Caco-2 (cell line): ENCODE results near the gene IGFBP7. TPM values are rescaled to one million over a fixed set of nuclear protein-coding genes. Genes with fewer than 3 reads are reported as not detected.

Experiments
- BruUV-seq: library from RNA; stranded (reverse); fragments of 400-500 nt; replicated peaks from 2 replicates; lab custom pipeline; 2021; lab: Mats Ljungman, UMichigan
- CTCF ChIA-PET: fragments of 300-600 bp; sonication (Branson Sonifier 250); formaldehyde crosslinking; loops from one replicate; lab custom pipeline; 2022; ENCODE audit warnings: antibody characterized with exemption; lab: Charles Lee
- POLR2A ChIA-PET: fragments of 300-600 bp; sonication (Branson Sonifier 250); formaldehyde crosslinking; loops from one replicate; lab custom pipeline; 2022; ENCODE audit warnings: antibody characterized with exemption; lab: Charles Lee
- DNase-seq, 2 experiments: peaks; one replicate each; pipeline versions ENCODE4 v3.0.0 to v3.0.0-alpha.2; 2020 to 2022
- H3K27me3 ChIP-seq: replicated peaks from 2 replicates; pipeline ENCODE4 v1.6.0; 2011; ENCODE audit warnings: low read length; ENCODE audit not compliant: control insufficient read depth, insufficient read depth
- H3K36me3 ChIP-seq: 2 replicates; pipeline ENCODE4 v1.5.1; 2011; ENCODE audit warnings: low read length; ENCODE audit not compliant: control insufficient read depth, insufficient read depth
- H3K4me1 ChIP-seq: fragments of 250-450 bp; sonication (Bioruptor Pico); 2 replicates; pipeline ENCODE4 v1.5.1; 2020; ENCODE audit warnings: mild to moderate bottlenecking
- H3K4me3 ChIP-seq: 2 replicates; pipeline ENCODE4 v1.5.1; 2011; ENCODE audit warnings: low read depth, mild to moderate bottlenecking, control low read depth, low read length
- H3K9me3 ChIP-seq: fragments of 250-450 bp; sonication (Bioruptor Pico); 2 replicates; pipeline ENCODE4 v1.5.1; 2020; ENCODE audit warnings: mild to moderate bottlenecking, moderate library complexity
- H3K27ac Mint-ChIP-seq: one replicate; pipeline ENCODE4 v1.8.0; 2022; ENCODE audit warnings: mixed read lengths; ENCODE audit not compliant: unreplicated experiment
- H3K27me3 Mint-ChIP-seq: one replicate; pipeline ENCODE4 v1.8.0; 2022; ENCODE audit warnings: mixed read lengths; ENCODE audit not compliant: insufficient read depth, unreplicated experiment
- H3K36me3 Mint-ChIP-seq: one replicate; pipeline ENCODE4 v1.8.0; 2022; ENCODE audit warnings: mild to moderate bottlenecking, mixed read lengths; ENCODE audit not compliant: insufficient read depth, unreplicated experiment
- H3K4me1 Mint-ChIP-seq: one replicate; pipeline ENCODE4 v1.8.0; 2022; ENCODE audit warnings: low read depth, mixed read lengths; ENCODE audit not compliant: unreplicated experiment
- H3K4me3 Mint-ChIP-seq: one replicate; pipeline ENCODE4 v1.8.0; 2022; ENCODE audit warnings: mild to moderate bottlenecking, moderate library complexity, mixed read lengths; ENCODE audit not compliant: unreplicated experiment
- H3K9me3 Mint-ChIP-seq: one replicate; pipeline ENCODE4 v1.8.0; 2022; ENCODE audit warnings: mixed read lengths; ENCODE audit not compliant: unreplicated experiment
- intact Hi-C: fragments of 100-400 bp; cut with micrococcal nuclease; formaldehyde crosslinking; loops from one replicate; pipeline ENCODE4 v1.10.0; 2022; ENCODE audit not compliant: unreplicated experiment
- total RNA-seq: library from RNA; stranded (reverse); gene quantifications from 2 replicates; pipeline ENCODE4 v1.2.3, GENCODE V29; 2022
- TF ChIP-seq, protein P1 (sequence below), 2 experiments: fragments of 200-600 bp in 1 of 2; IDR thresholded peaks; 1 replicate in 1 of 2; 2 replicates in 1 of 2; pipeline versions ENCODE4 v1.5.1 to v1.8.0; 2011 to 2022; ENCODE audit warnings: antibody characterized with exemption in 1 of 2, control low read depth in 1 of 2, inconsistent platforms in 1 of 2, low read depth in 1 of 2, low read length in 1 of 2, mild to moderate bottlenecking in 1 of 2, moderate library complexity in 1 of 2; ENCODE audit not compliant: insufficient read depth in 1 of 2, severe bottlenecking in 1 of 2, unreplicated experiment in 1 of 2

IGFBP7 gene
- total RNA-seq, 1 experiment from 2014 or later, result 40.4 TPM

DNA sequence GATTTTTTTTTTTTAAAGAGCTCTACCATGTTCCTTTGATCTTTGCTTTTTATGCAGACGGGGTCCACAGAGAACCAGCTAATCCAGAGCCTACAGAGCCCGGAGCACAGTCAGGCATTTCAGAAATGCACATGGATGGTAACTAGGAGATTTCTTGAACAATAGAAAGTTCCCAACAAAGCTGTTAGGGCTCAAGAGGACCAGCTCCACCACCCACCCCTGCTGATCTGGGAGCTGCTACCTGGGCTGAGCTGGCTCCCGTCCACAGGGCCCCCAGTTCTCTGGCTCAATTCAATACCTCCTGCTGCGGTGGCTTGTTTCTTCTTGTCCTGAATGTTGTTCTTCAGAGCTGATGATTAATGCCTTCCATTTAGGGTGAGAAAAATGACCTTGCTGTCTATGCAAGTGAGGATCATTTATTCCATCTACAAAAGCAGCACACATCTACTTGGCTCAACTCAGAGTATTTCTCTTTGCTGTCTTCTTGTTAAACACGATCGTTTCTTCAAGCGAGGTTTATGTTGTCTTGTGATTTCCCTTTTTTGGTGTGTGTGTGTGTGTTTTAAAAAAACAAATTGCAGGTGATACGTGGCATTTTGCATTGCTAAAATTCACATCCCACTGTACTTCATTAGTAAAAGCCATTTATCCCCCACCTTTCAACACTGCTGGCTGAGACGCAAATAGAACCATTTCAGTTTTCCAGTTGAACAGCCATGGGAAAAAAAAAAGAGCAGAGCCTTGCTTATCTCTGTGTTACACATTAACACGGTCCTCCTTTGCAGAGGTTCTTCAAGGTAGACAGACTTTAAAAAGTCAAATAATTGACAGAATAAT is 31.3 kb downstream of the IGFBP7 start:
- BruUV-seq, result TSS peak; percentile 67
- peaks cover 6% of the 10 kb centered on the region for H3K36me3 Mint-ChIP-seq
- POLR2A ChIA-PET, result interaction anchor here (0.6 to 1.0 kb wide), 8 partner anchors 15 to 101 kb away, joined by 3 to 10 read pairs (median 3); partner anchors contain the start of gene NOA1

DNA sequence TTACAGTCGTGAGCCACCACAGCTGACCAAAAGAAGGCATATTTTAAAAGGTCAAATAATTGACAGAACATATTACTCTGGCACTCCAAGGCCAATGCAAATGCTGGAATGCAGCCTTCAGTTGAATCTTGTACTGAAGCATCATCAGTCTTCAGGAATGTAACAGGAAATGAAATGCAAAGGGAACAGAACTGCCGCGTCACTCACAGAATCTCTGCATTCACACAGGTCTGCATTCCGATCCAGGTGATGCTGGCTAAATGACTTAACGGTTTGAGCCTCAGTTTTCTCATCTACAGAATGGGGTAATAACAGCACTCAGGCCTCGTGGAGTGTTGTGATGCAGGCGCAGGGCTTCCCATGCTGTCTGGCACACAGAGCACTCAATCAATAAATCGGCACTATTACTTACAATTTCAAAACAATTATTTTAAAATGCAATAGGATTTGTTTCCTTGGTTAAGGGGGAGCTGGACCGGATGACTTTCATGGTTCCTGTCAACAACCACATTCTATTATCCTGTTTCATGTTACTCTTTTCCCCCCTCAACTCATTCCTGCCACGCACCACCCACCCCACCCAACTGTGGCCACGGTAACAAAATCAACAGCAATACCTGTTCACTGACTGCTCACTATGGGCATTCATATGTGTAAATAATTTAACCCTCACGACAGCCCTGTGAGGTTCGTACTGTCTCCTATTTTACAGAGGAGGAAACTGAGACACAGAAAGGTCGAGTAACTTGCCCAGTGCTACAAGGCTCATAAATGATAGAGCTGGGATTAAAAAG is 32.4 kb downstream of the IGFBP7 start:
- peaks cover 74% of the 10 kb centered on the region for H3K4me1 ChIP-seq
- no peaks in the 10 kb centered on the region for H3K27me3 ChIP-seq
- Mint-ChIP-seq H3K36me3 (peaks cover 6% of the 10 kb centered on the region), H3K27me3 (no peaks in the 10 kb centered on the region), H3K27ac (peak overlapping the region; percentile 82), H3K4me3 (peak overlapping the region; percentile 68), H3K9me3 (no peaks in the 10 kb centered on the region), H3K4me1 (peaks cover 45% of the 10 kb centered on the region)
- intact Hi-C loops, result loop anchor here (1.0 to 2.0 kb wide), 3 partner anchors 15 to 55 kb away; no protein-coding TSS in a partner anchor
- CTCF ChIA-PET, result interaction anchor here (1.2 kb wide), 1 partner anchor 86 kb away, joined by 5 read pairs; no protein-coding TSS in a partner anchor
- POLR2A ChIA-PET, result interaction anchor here (0.6 kb wide), 1 partner anchor 23 kb away, joined by 3 read pairs; no protein-coding TSS in a partner anchor
- H3K9me3 ChIP-seq, result no peaks in the 10 kb centered on the region
- TF ChIP-seq, protein P1, sequence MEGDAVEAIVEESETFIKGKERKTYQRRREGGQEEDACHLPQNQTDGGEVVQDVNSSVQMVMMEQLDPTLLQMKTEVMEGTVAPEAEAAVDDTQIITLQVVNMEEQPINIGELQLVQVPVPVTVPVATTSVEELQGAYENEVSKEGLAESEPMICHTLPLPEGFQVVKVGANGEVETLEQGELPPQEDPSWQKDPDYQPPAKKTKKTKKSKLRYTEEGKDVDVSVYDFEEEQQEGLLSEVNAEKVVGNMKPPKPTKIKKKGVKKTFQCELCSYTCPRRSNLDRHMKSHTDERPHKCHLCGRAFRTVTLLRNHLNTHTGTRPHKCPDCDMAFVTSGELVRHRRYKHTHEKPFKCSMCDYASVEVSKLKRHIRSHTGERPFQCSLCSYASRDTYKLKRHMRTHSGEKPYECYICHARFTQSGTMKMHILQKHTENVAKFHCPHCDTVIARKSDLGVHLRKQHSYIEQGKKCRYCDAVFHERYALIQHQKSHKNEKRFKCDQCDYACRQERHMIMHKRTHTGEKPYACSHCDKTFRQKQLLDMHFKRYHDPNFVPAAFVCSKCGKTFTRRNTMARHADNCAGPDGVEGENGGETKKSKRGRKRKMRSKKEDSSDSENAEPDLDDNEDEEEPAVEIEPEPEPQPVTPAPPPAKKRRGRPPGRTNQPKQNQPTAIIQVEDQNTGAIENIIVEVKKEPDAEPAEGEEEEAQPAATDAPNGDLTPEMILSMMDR (IDR thresholded peaks at IDR 0.05; ENCODE audit: insufficient read depth in 1 of 2, low read depth in 1 of 2, low read length in 1 of 2, severe bottlenecking in 1 of 2, unreplicated experiment in 1 of 2), result no peak
- no peaks in the 10 kb centered on the region for H3K36me3 ChIP-seq
- H3K4me3 ChIP-seq, result no peak overlapping the region
- no peak for DNase-seq
- BruUV-seq, result no TSS peak

More for the DNA sequence above, 31.3 kb downstream of the IGFBP7 start:
- Mint-ChIP-seq H3K4me3 (peak overlapping the region; percentile 68), H3K27me3 (no peaks in the 10 kb centered on the region), H3K9me3 (no peaks in the 10 kb centered on the region), H3K4me1 (peaks cover 45% of the 10 kb centered on the region), H3K27ac (peak overlapping the region; percentile 82)
- Histone ChIP-seq H3K4me1 (peaks cover 74% of the 10 kb centered on the region), H3K27me3 (no peaks in the 10 kb centered on the region), H3K9me3 (peaks cover under 1% of the 10 kb centered on the region; the same call in 1 of the 2 replicates), H3K36me3 (no peaks in the 10 kb centered on the region), H3K4me3 (peak overlapping the region; percentile 24)
- intact Hi-C loops, result loop anchor here (1.0 to 2.0 kb wide), 5 partner anchors 16 to 53 kb away; no protein-coding TSS in a partner anchor
- DNase-seq, result peak; percentile 66 to 72
- CTCF ChIA-PET, result interaction anchor here (0.9 to 1.2 kb wide), 2 partner anchors 81 to 85 kb away, joined by 3 to 5 read pairs; no protein-coding TSS in a partner anchor
- TF ChIP-seq, protein P1 (IDR thresholded peaks at IDR 0.05; ENCODE audit: insufficient read depth in 1 of 2, low read depth in 1 of 2, low read length in 1 of 2, severe bottlenecking in 1 of 2, unreplicated experiment in 1 of 2), result no peak

- H3K4me1 ChIP-seq, result peaks cover 63% of the 10 kb centered on the region
- no peak overlapping the region for H3K27ac Mint-ChIP-seq
- H3K27me3 ChIP-seq, result no peaks in the 10 kb centered on the region
- peaks cover 42% of the 10 kb centered on the region for H3K4me1 Mint-ChIP-seq
- H3K9me3 Mint-ChIP-seq, result no peaks in the 10 kb centered on the region
- no peaks in the 10 kb centered on the region for H3K9me3 ChIP-seq
- no peaks in the 10 kb centered on the region for H3K27me3 Mint-ChIP-seq
- H3K4me3 ChIP-seq, result no peak overlapping the region
- TF ChIP-seq, protein P1 (IDR thresholded peaks at IDR 0.05; ENCODE audit: insufficient read depth in 1 of 2, low read depth in 1 of 2, low read length in 1 of 2, severe bottlenecking in 1 of 2, unreplicated experiment in 1 of 2), result no peak
- no peak for DNase-seq
- POLR2A ChIA-PET, result no interaction called here
- intact Hi-C loops, result no loop called here
- H3K4me3 Mint-ChIP-seq, result no peak overlapping the region
- BruUV-seq, result no TSS peak
- CTCF ChIA-PET, result no interaction called here
- H3K36me3 ChIP-seq, result no peaks in the 10 kb centered on the region
- H3K36me3 Mint-ChIP-seq, result peaks cover 6% of the 10 kb centered on the region
Observed at GRCh38 chr4:57076646-57077045, 33.5 kb downstream of the IGFBP7 start.
